ENCODE results near the gene PODXL2.

PODXL2 gene

GRCh38 chr3:127711021-127711695 is 82.2 kb downstream of the PODXL2 start:
- DNase-seq = no peak

- DNase-seq = no peak
These were observed 82.9 kb downstream of the PODXL2 start for GRCh38 chr3:127711896-127712295.

- DNase-seq = no peak
These were observed 83.5 kb downstream of the PODXL2 start for GRCh38 chr3:127712461-127712860.

GRCh38 chr3:127712881-127713771 is 84.1 kb downstream of the PODXL2 start:
- DNase-seq = no peak

GRCh38 chr3:127714125-127714571 is 85.2 kb downstream of the PODXL2 start:
- no peak for DNase-seq

- DNase-seq = no peak
These were observed 85.9 kb downstream of the PODXL2 start for GRCh38 chr3:127714866-127715265.

GRCh38 chr3:127715532-127715931 is 86.5 kb downstream of the PODXL2 start:
- no peak for DNase-seq

GRCh38 chr3:127716384-127716783 is 87.4 kb downstream of the PODXL2 start:
- DNase-seq = no peak

- DNase-seq = no peak
These were observed 88.6 kb downstream of the PODXL2 start for GRCh38 chr3:127717357-127718244.

- no peak for DNase-seq
These were observed 89.4 kb downstream of the PODXL2 start for GRCh38 chr3:127718245-127718915.

GRCh38 chr3:127718916-127719290 is 89.9 kb downstream of the PODXL2 start:
- DNase-seq = no peak

GRCh38 chr3:127719369-127719768 is 90.4 kb downstream of the PODXL2 start:
- DNase-seq = no peak

GRCh38 chr3:127720161-127720823 is 91.3 kb downstream of the PODXL2 start:
- no peak for DNase-seq

- DNase-seq = no peak
These were observed 92.3 kb downstream of the PODXL2 start for GRCh38 chr3:127720985-127721935.

GRCh38 chr3:127722091-127722784 is 93.3 kb downstream of the PODXL2 start:
- no peak for DNase-seq
